Measurements from ENCODE around the gene CKAP2.
"Not testable (repeated sequence)": the region's sequence is repeated elsewhere in the genome, so short reads cannot be mapped to it uniquely, and the experiment has no call there.

Gene CKAP2

GRCh38 chr13:52408071-52408658 lies 47.1 kb upstream of the CKAP2 start:
- not testable (repeated sequence) for H3K79me2 ChIP-seq (ENCODE audit: insufficient read depth, low read length); H3F3A ChIP-seq (ENCODE audit: insufficient read depth); H3K36me3 ChIP-seq (ENCODE audit: low read length); H3K9ac ChIP-seq (ENCODE audit: low read length); H3K4me2 ChIP-seq (ENCODE audit: low read depth, low read length, poor library complexity, severe bottlenecking); H3K27me3 ChIP-seq (ENCODE audit: low read length); H3K9me2 ChIP-seq (replicated peaks; ENCODE audit: insufficient read depth, low read length); H3K27ac ChIP-seq (ENCODE audit: low read depth, low read length); H3K4me3 ChIP-seq (ENCODE audit: insufficient read depth, low read length, poor library complexity, severe bottlenecking); H4K20me1 ChIP-seq (ENCODE audit: low read depth, low read length); H3K9me3 ChIP-seq (ENCODE audit: insufficient read depth, low read length); H2AFZ ChIP-seq (ENCODE audit: low read depth, low read length, severe bottlenecking)

- Histone ChIP-seq H3K4me2 (ENCODE audit: low read depth, low read length, poor library complexity, severe bottlenecking) (no peak overlapping the region), H3K36me3 (ENCODE audit: low read length) (peaks cover 2% of the 10 kb centered on the region; the same call in 1 of the 2 replicates), H3K9ac (ENCODE audit: low read length) (no peak overlapping the region), H3K9me2 (replicated peaks; ENCODE audit: insufficient read depth, low read length) (no peaks in the 10 kb centered on the region), H3K27ac (ENCODE audit: low read depth, low read length) (no peak overlapping the region), H2AFZ (ENCODE audit: low read depth, low read length, severe bottlenecking) (no peak overlapping the region), H3K9me3 (ENCODE audit: insufficient read depth, low read length) (no peaks in the 10 kb centered on the region), H3K4me3 (ENCODE audit: insufficient read depth, low read length, poor library complexity, severe bottlenecking) (no peak overlapping the region), H3K27me3 (ENCODE audit: low read length) (no peaks in the 10 kb centered on the region), H3F3A (ENCODE audit: insufficient read depth) (0 out of 2 replicates have a peak, but pooled peaks cover 2% of the 10 kb centered on the region), H4K20me1 (ENCODE audit: low read depth, low read length) (no peaks in the 10 kb centered on the region), H3K79me2 (ENCODE audit: insufficient read depth, low read length) (no peaks in the 10 kb centered on the region)
- TF ChIP-seq EZH2phosphoT487 (conservative IDR thresholded peaks at IDR 0.05; ENCODE audit: low read length) (no peak), CTCF (IDR thresholded peaks at IDR 0.05; ENCODE audit: insufficient read depth, low read length, poor library complexity, severe bottlenecking) (no peak)
Observed at GRCh38 chr13:52411629-52412028, 43.6 kb upstream of the CKAP2 start.

GRCh38 chr13:52412128-52412527 lies 43.1 kb upstream of the CKAP2 start:
- H3K9me2 ChIP-seq (replicated peaks; ENCODE audit: insufficient read depth, low read length) = no peaks in the 10 kb centered on the region
- H3F3A ChIP-seq (ENCODE audit: insufficient read depth) = 0 out of 2 replicates have a peak, but pooled peaks cover 2% of the 10 kb centered on the region
- no peaks in the 10 kb centered on the region for H3K79me2 ChIP-seq (ENCODE audit: insufficient read depth, low read length)
- H3K9ac ChIP-seq (ENCODE audit: low read length) = no peak overlapping the region
- no peak overlapping the region for H3K4me2 ChIP-seq (ENCODE audit: low read depth, low read length, poor library complexity, severe bottlenecking)
- no peak overlapping the region for H3K27ac ChIP-seq (ENCODE audit: low read depth, low read length)
- no peaks in the 10 kb centered on the region for H3K9me3 ChIP-seq (ENCODE audit: insufficient read depth, low read length)
- no peak overlapping the region for H3K4me3 ChIP-seq (ENCODE audit: insufficient read depth, low read length, poor library complexity, severe bottlenecking)
- TF ChIP-seq EZH2phosphoT487 (conservative IDR thresholded peaks at IDR 0.05; ENCODE audit: low read length) (no peak), CTCF (IDR thresholded peaks at IDR 0.05; ENCODE audit: insufficient read depth, low read length, poor library complexity, severe bottlenecking) (no peak)
- H2AFZ ChIP-seq (ENCODE audit: low read depth, low read length, severe bottlenecking) = no peak overlapping the region
- H3K27me3 ChIP-seq (ENCODE audit: low read length) = no peaks in the 10 kb centered on the region
- peaks cover 2% of the 10 kb centered on the region; the same call in 1 of the 2 replicates for H3K36me3 ChIP-seq (ENCODE audit: low read length)
- H4K20me1 ChIP-seq (ENCODE audit: low read depth, low read length) = no peaks in the 10 kb centered on the region

- H3K36me3 ChIP-seq (ENCODE audit: low read length) = peaks cover 2% of the 10 kb centered on the region; the same call in 1 of the 2 replicates
- TF ChIP-seq CTCF (IDR thresholded peaks at IDR 0.05; ENCODE audit: insufficient read depth, low read length, poor library complexity, severe bottlenecking) (no peak), EZH2phosphoT487 (conservative IDR thresholded peaks at IDR 0.05; ENCODE audit: low read length) (no peak)
- H3K27ac ChIP-seq (ENCODE audit: low read depth, low read length) = no peak overlapping the region
Observed at GRCh38 chr13:52414051-52414450, 41.2 kb upstream of the CKAP2 start.

More at GRCh38 chr13:52414051-52414450, 41.2 kb upstream of the CKAP2 start:
- H3K4me2 ChIP-seq (ENCODE audit: low read depth, low read length, poor library complexity, severe bottlenecking) = no peak overlapping the region
- no peaks in the 10 kb centered on the region for H3K27me3 ChIP-seq (ENCODE audit: low read length)
- H3F3A ChIP-seq (ENCODE audit: insufficient read depth) = 0 out of 2 replicates have a peak, but pooled peaks cover 2% of the 10 kb centered on the region
- no peaks in the 10 kb centered on the region for H3K79me2 ChIP-seq (ENCODE audit: insufficient read depth, low read length)
- H4K20me1 ChIP-seq (ENCODE audit: low read depth, low read length) = no peaks in the 10 kb centered on the region
- H3K4me3 ChIP-seq (ENCODE audit: insufficient read depth, low read length, poor library complexity, severe bottlenecking) = no peak overlapping the region
- H2AFZ ChIP-seq (ENCODE audit: low read depth, low read length, severe bottlenecking) = no peak overlapping the region
- H3K9me2 ChIP-seq (replicated peaks; ENCODE audit: insufficient read depth, low read length) = no peaks in the 10 kb centered on the region
- H3K9me3 ChIP-seq (ENCODE audit: insufficient read depth, low read length) = no peaks in the 10 kb centered on the region
- H3K9ac ChIP-seq (ENCODE audit: low read length) = no peak overlapping the region
